CD4-positive, alpha-beta T cell (primary cell): ENCODE data around the gene PLA2G4B. TPM values are rescaled to one million over a fixed set of nuclear protein-coding genes. Genes with fewer than 3 reads are reported as not detected.

Source experiments
- ATAC-seq: fragments of 200-7000 bp; cut with Tn5 transposase; one replicate; pipeline ENCODE4 v1.10.0; 2022; ENCODE audit warnings: mild to moderate bottlenecking; ENCODE audit not compliant: poor library complexity
- CTCF ChIA-PET: fragments of 350-600 bp; sonication (Branson Sonifier 250); formaldehyde crosslinking; loops from one replicate; lab custom pipeline; 2021; ENCODE audit warnings: antibody characterized with exemption, inconsistent platforms; lab: Charles Lee
- POLR2A ChIA-PET: fragments of 350-600 bp; sonication (Branson Sonifier 250); formaldehyde crosslinking; loops from one replicate; lab custom pipeline; 2021; ENCODE audit warnings: antibody characterized with exemption, inconsistent platforms; lab: Charles Lee
- DNase-seq, 14 experiments: peaks; one replicate each; pipeline ENCODE4 v3.0.0-alpha.2; 2013 to 2020; ENCODE audit warnings: mixed read lengths in 2 of 14
- H3K27ac ChIP-seq, 2 donors: one replicate each; pipeline versions ENCODE4 v1.5.1 to v1.7.0; 2013; ENCODE audit warnings: low read length in 2 of 2, low read depth in 1 of 2, mild to moderate bottlenecking in 1 of 2
- H3K27me3 ChIP-seq, 2 experiments: 1 replicate in 1 of 2; 2 replicates in 1 of 2; pipeline versions ENCODE4 v1.6.1 to v1.7.0; 2013; ENCODE audit warnings: low read length in 2 of 2, control low read depth in 1 of 2, mild to moderate bottlenecking in 1 of 2, moderate library complexity in 1 of 2; ENCODE audit not compliant: insufficient read depth in 2 of 2, control insufficient read depth in 1 of 2
- H3K36me3 ChIP-seq: one replicate; pipeline ENCODE4 v1.6.1; 2013; ENCODE audit warnings: low read length, control low read depth; ENCODE audit not compliant: insufficient read depth
- H3K4me1 ChIP-seq: one replicate; pipeline ENCODE4 v1.6.1; 2013; ENCODE audit warnings: low read length, control low read depth; ENCODE audit not compliant: insufficient read depth
- H3K4me3 ChIP-seq: one replicate; pipeline ENCODE4 v1.5.1; 2013; ENCODE audit warnings: mild to moderate bottlenecking, low read length, moderate library complexity
- H3K9me3 ChIP-seq, 2 experiments: 1 replicate in 1 of 2; 2 replicates in 1 of 2; pipeline versions ENCODE4 v1.6.1 to v1.7.0; 2013; ENCODE audit warnings: low read length in 2 of 2, mild to moderate bottlenecking in 2 of 2, control low read depth in 1 of 2, moderate library complexity in 1 of 2; ENCODE audit not compliant: control insufficient read depth in 1 of 2, insufficient read depth in 1 of 2
- H3K27ac Mint-ChIP-seq: one replicate; pipeline ENCODE4 v1.8.0; 2020; ENCODE audit warnings: mixed read lengths
- H3K27me3 Mint-ChIP-seq: one replicate; pipeline ENCODE4 v1.8.0; 2021; ENCODE audit warnings: mixed read lengths
- H3K36me3 Mint-ChIP-seq: one replicate; pipeline ENCODE4 v1.8.0; 2021; ENCODE audit warnings: low read depth, mixed read lengths
- H3K4me1 Mint-ChIP-seq: one replicate; pipeline ENCODE4 v1.8.0; 2021; ENCODE audit warnings: low read depth, mixed read lengths
- H3K4me3 Mint-ChIP-seq: one replicate; pipeline ENCODE4 v1.8.0; 2020; ENCODE audit warnings: mild to moderate bottlenecking, mixed read lengths
- H3K9me3 Mint-ChIP-seq: one replicate; pipeline ENCODE4 v1.8.0; 2020; ENCODE audit warnings: mixed read lengths
- CTCF ChIP-seq: fragments of 200-600 bp; IDR thresholded peaks from one replicate; pipeline ENCODE4 v1.8.0; 2022; ENCODE audit warnings: antibody characterized with exemption, mild to moderate bottlenecking
- intact Hi-C, 2 experiments: fragments of 100-400 bp; cut with DNase I in 1 of 2; cut with micrococcal nuclease in 1 of 2; formaldehyde crosslinking; loops; one replicate each; pipeline versions ENCODE4 v1.15.1 to v1.9.0; 2023 to 2025; cut with DNase I, micrococcal nuclease
- total RNA-seq, 174 experiments: library from RNA in 2 of 174; stranded (reverse) in 2 of 174; gene quantifications; one replicate each; pipeline ENCODE4 v1.2.3 and lab custom pipeline; 2021 to 2026

PLA2G4B gene
- total RNA-seq, 2 experiments from 2014 or later = 33.7 to 34.6 TPM

GRCh38 chr15:41801185-41801584 is 37.5 kb upstream of the PLA2G4B start:
- Mint-ChIP-seq H3K36me3 (peaks cover 38% of the 10 kb centered on the region), H3K4me3 (no peak overlapping the region), H3K27ac (no peak overlapping the region), H3K27me3 (no peaks in the 10 kb centered on the region), H3K9me3 (no peaks in the 10 kb centered on the region), H3K4me1 (peaks cover 15% of the 10 kb centered on the region)
- TF ChIP-seq CTCF = no peak
- ChIA-PET CTCF (no interaction called here), POLR2A (no interaction called here)
- Histone ChIP-seq H3K27me3 (no peaks in the 10 kb centered on the region), H3K27ac (no peak overlapping the region), H3K9me3 (no peaks in the 10 kb centered on the region), H3K4me1 (peaks cover 5% of the 10 kb centered on the region), H3K4me3 (no peak overlapping the region), H3K36me3 (peaks cover 22% of the 10 kb centered on the region)
- intact Hi-C loops = no loop called here
- DNase-seq (no peak), ATAC-seq (no peak)

GRCh38 chr15:41801850-41802455 is 36.7 kb upstream of the PLA2G4B start:
- Mint-ChIP-seq H3K4me3 (no peak overlapping the region), H3K4me1 (peaks cover 10% of the 10 kb centered on the region), H3K27ac (no peak overlapping the region), H3K27me3 (no peaks in the 10 kb centered on the region), H3K9me3 (no peaks in the 10 kb centered on the region), H3K36me3 (peaks cover 38% of the 10 kb centered on the region)
- ATAC-seq (no peak), DNase-seq (no peak)
- Histone ChIP-seq H3K36me3 (peaks cover 22% of the 10 kb centered on the region), H3K27me3 (no peaks in the 10 kb centered on the region), H3K4me1 (peaks cover 5% of the 10 kb centered on the region), H3K4me3 (no peak overlapping the region), H3K9me3 (no peaks in the 10 kb centered on the region), H3K27ac (no peak overlapping the region)
- intact Hi-C loops = no loop called here
- no peak for TF ChIP-seq CTCF
- POLR2A ChIA-PET = no interaction called here
- CTCF ChIA-PET = interaction anchor here (1.9 kb wide), 1 partner anchor 29 kb away, joined by 7 read pairs; no protein-coding TSS in a partner anchor

- H3K27me3 ChIP-seq = no peaks in the 10 kb centered on the region
- H3K27me3 Mint-ChIP-seq = no peaks in the 10 kb centered on the region
- peaks cover 16% of the 10 kb centered on the region for H3K36me3 ChIP-seq
- H3K36me3 Mint-ChIP-seq = peaks cover 29% of the 10 kb centered on the region
- H3K4me1 ChIP-seq = peaks cover 5% of the 10 kb centered on the region
- H3K9me3 Mint-ChIP-seq = no peaks in the 10 kb centered on the region
- ChIA-PET POLR2A (no interaction called here), CTCF (interaction anchor here (1.8 kb wide), 1 partner anchor 30 kb away, joined by 4 read pairs; the partner anchor contains the start of gene MAPKBP1)
- no peak overlapping the region for H3K4me3 Mint-ChIP-seq
- no peak for TF ChIP-seq CTCF
- intact Hi-C loops = no loop called here
- peak overlapping the region; percentile 71 for H3K27ac Mint-ChIP-seq
- no peaks in the 10 kb centered on the region for H3K9me3 ChIP-seq
- no peak overlapping the region for H3K4me3 ChIP-seq
- no peak overlapping the region for H3K27ac ChIP-seq
- ATAC-seq = no peak
- no peak for DNase-seq
- peaks cover 10% of the 10 kb centered on the region for H3K4me1 Mint-ChIP-seq
These were observed 34.3 kb upstream of the PLA2G4B start for GRCh38 chr15:41804361-41804760.
